H9 (cell line): ENCODE data around the gene EDDM3A. TPM values are rescaled to one million over a fixed set of nuclear protein-coding genes. Genes with fewer than 3 reads are reported as not detected.

Experiments
- DNase-seq: peaks from one replicate; pipeline ENCODE4 v3.0.0-alpha.2; 2017
- H2AFZ ChIP-seq: one replicate; pipeline ENCODE4 v1.6.1; 2013; ENCODE audit warnings: mild to moderate bottlenecking, low read length, control low read depth, moderate library complexity
- H2AK5ac ChIP-seq: 2 replicates; pipeline ENCODE4 v1.6.1; 2013; ENCODE audit warnings: low read length, control low read depth, mixed read lengths; ENCODE audit not compliant: insufficient read length
- H2BK120ac ChIP-seq: one replicate; pipeline ENCODE4 v1.6.1; 2013; ENCODE audit warnings: low read depth, mild to moderate bottlenecking, low read length, control low read depth, inconsistent platforms; ENCODE audit not compliant: poor library complexity, severe bottlenecking
- H2BK12ac ChIP-seq: 2 replicates; pipeline ENCODE4 v1.6.1; 2013; ENCODE audit warnings: low read length, control low read depth, mixed read lengths, low read depth; ENCODE audit not compliant: insufficient read length
- H2BK15ac ChIP-seq: 2 replicates; pipeline ENCODE4 v1.6.1; 2013; ENCODE audit warnings: low read depth, low read length, control low read depth
- H2BK20ac ChIP-seq: one replicate; pipeline ENCODE4 v1.6.1; 2013; ENCODE audit warnings: low read depth, mild to moderate bottlenecking, low read length, control low read depth, inconsistent platforms; ENCODE audit not compliant: poor library complexity, severe bottlenecking
- H2BK5ac ChIP-seq: 2 replicates; pipeline ENCODE4 v1.6.1; 2013; ENCODE audit warnings: low read length, control low read depth, mixed read lengths; ENCODE audit not compliant: insufficient read length
- H3K14ac ChIP-seq: 2 replicates; pipeline ENCODE4 v1.6.1; 2013; ENCODE audit warnings: low read length, control low read depth; ENCODE audit not compliant: insufficient read depth
- H3K18ac ChIP-seq: 2 replicates; pipeline ENCODE4 v1.6.1; 2013; ENCODE audit warnings: low read depth, mild to moderate bottlenecking, mixed read lengths, low read length, control low read depth; ENCODE audit not compliant: insufficient read length
- H3K23ac ChIP-seq: 2 replicates; pipeline ENCODE4 v1.6.1; 2013; ENCODE audit warnings: low read length, control low read depth, mixed read lengths, low read depth; ENCODE audit not compliant: insufficient read length
- H3K23me2 ChIP-seq: 2 replicates; pipeline ENCODE4 v1.6.1; 2013; ENCODE audit warnings: low read depth, mild to moderate bottlenecking, mixed read lengths, low read length, control low read depth; ENCODE audit not compliant: insufficient read length, poor library complexity, severe bottlenecking
- H3K27ac ChIP-seq: 2 replicates; pipeline ENCODE4 v1.5.1; 2013; ENCODE audit warnings: low read length, control low read depth, mixed read lengths, low read depth; ENCODE audit not compliant: insufficient read length
- H3K27me3 ChIP-seq: 2 replicates; pipeline ENCODE4 v1.6.1; 2013; ENCODE audit warnings: low read length, control low read depth, inconsistent platforms; ENCODE audit not compliant: insufficient read depth
- H3K4ac ChIP-seq: 2 replicates; pipeline ENCODE4 v1.6.1; 2013; ENCODE audit warnings: low read depth, mild to moderate bottlenecking, control low read depth, inconsistent platforms, low read length, moderate library complexity
- H3K4me1 ChIP-seq: 2 replicates; pipeline ENCODE4 v1.6.1; 2013; ENCODE audit warnings: low read length, control low read depth, inconsistent platforms; ENCODE audit not compliant: insufficient read depth
- H3K4me2 ChIP-seq: 2 replicates; pipeline ENCODE4 v1.6.1; 2013; ENCODE audit warnings: low read length, control low read depth, mixed read lengths; ENCODE audit not compliant: insufficient read length, insufficient read depth
- H3K56ac ChIP-seq: 2 replicates; pipeline ENCODE4 v1.6.1; 2013; ENCODE audit warnings: low read depth, mild to moderate bottlenecking, mixed read lengths, low read length, control low read depth; ENCODE audit not compliant: insufficient read length
- H3K79me1 ChIP-seq: 2 replicates; pipeline ENCODE4 v1.6.1; 2013; ENCODE audit warnings: low read depth, mild to moderate bottlenecking, moderate library complexity, low read length, control low read depth, inconsistent platforms; ENCODE audit not compliant: insufficient read depth, poor library complexity, severe bottlenecking
- H3K79me2 ChIP-seq: 2 replicates; pipeline ENCODE4 v1.6.1; 2013; ENCODE audit warnings: low read length, control low read depth, inconsistent platforms; ENCODE audit not compliant: insufficient read depth
- H3K9ac ChIP-seq: 2 replicates; pipeline ENCODE4 v1.6.1; 2013; ENCODE audit warnings: low read length, control low read depth, mixed read lengths; ENCODE audit not compliant: insufficient read length; ENCODE audit errors: extremely low read depth
- H3K9me3 ChIP-seq: one replicate; pipeline ENCODE4 v1.6.1; 2013; ENCODE audit warnings: low read depth, low read length, inconsistent platforms; ENCODE audit not compliant: control insufficient read depth
- H3T11ph ChIP-seq: one replicate; pipeline ENCODE4 v1.6.1; 2013; ENCODE audit warnings: mild to moderate bottlenecking, low read length, control low read depth, inconsistent platforms
- H4K20me1 ChIP-seq: one replicate; pipeline ENCODE4 v1.6.1; 2013; ENCODE audit not compliant: control insufficient read depth, insufficient read length, insufficient read depth
- H4K5ac ChIP-seq: 2 replicates; pipeline ENCODE4 v1.6.1; 2013; ENCODE audit warnings: low read depth, mild to moderate bottlenecking, mixed read lengths, low read length, control low read depth; ENCODE audit not compliant: insufficient read length
- H4K8ac ChIP-seq: replicated peaks from 2 replicates; pipeline ENCODE4 v1.6.1; 2013; ENCODE audit warnings: low read length, control low read depth, mixed read lengths, low read depth; ENCODE audit not compliant: insufficient read length
- H4K91ac ChIP-seq: 2 replicates; pipeline ENCODE4 v1.6.1; 2013; ENCODE audit warnings: low read depth, mild to moderate bottlenecking, moderate library complexity, mixed read lengths, low read length, control low read depth; ENCODE audit not compliant: insufficient read length
- H3K27ac Mint-ChIP-seq, 3 experiments: 2 replicates in 2 of 3; 3 replicates in 1 of 3; pipeline ENCODE4 v1.8.0; 2020 to 2021; ENCODE audit warnings: mixed read lengths in 3 of 3, mild to moderate bottlenecking in 1 of 3, moderate library complexity in 1 of 3
- H3K27me3 Mint-ChIP-seq: 2 replicates; pipeline ENCODE4 v1.8.0; 2021; ENCODE audit warnings: low read depth, mild to moderate bottlenecking, moderate library complexity, mixed read lengths
- H3K36me3 Mint-ChIP-seq, 3 experiments: 2 replicates in 2 of 3; 3 replicates in 1 of 3; pipeline ENCODE4 v1.8.0; 2020 to 2021; ENCODE audit warnings: low read depth in 3 of 3, mixed read lengths in 3 of 3; ENCODE audit not compliant: insufficient read depth in 1 of 3
- H3K4me1 Mint-ChIP-seq, 2 experiments: 2 replicates each; pipeline ENCODE4 v1.8.0; 2020; ENCODE audit warnings: mixed read lengths in 2 of 2
- H3K4me3 Mint-ChIP-seq, 2 experiments: 2 replicates in 1 of 2; 3 replicates in 1 of 2; pipeline ENCODE4 v1.8.0; 2020 to 2021; ENCODE audit warnings: mild to moderate bottlenecking in 2 of 2, mixed read lengths in 2 of 2, moderate library complexity in 1 of 2
- H3K9me3 Mint-ChIP-seq, 2 experiments: 2 replicates in 1 of 2; 3 replicates in 1 of 2; pipeline ENCODE4 v1.8.0; 2020; ENCODE audit warnings: mild to moderate bottlenecking in 2 of 2, mixed read lengths in 2 of 2, moderate library complexity in 1 of 2
- CTCF ChIP-seq: fragments of 200-600 bp; sonication (generic); conservative IDR thresholded peaks from 3 replicates; pipeline ENCODE4 v1.8.0; 2021; ENCODE audit warnings: antibody characterized with exemption, mild to moderate bottlenecking
- WGBS: extraction: QIAGEN DNeasy Blood & Tissue Kit; methylation state at CpG from one replicate; pipeline ENCODE4 v1.1.7; 2013; ENCODE audit warnings: missing lambda C conversion rate, low lambda C conversion rate, mixed read lengths; ENCODE audit not compliant: insufficient read length; ENCODE audit errors: extremely low coverage; 5-methylcytosine and 5-hydroxymethylcytosine counted together
- total RNA-seq: library from RNA; stranded (reverse); gene quantifications from 2 replicates; pipeline ENCODE4 v1.2.1, GENCODE V29; 2021

EDDM3A gene
- total RNA-seq, 1 experiment from 2014 or later: not detected

GRCh38 chr14:20711685-20712084 lies 34.0 kb upstream of the EDDM3A start:
- Histone ChIP-seq H3K23me2 (no peaks in the 10 kb centered on the region), H3K9me3 (no peaks in the 10 kb centered on the region), H2BK15ac (no peak overlapping the region), H2AFZ (no peak overlapping the region), H3K4me2 (no peak overlapping the region), H2BK20ac (no peak overlapping the region), H4K91ac (no peak overlapping the region), H4K5ac (no peak overlapping the region), H3K9ac (no peak overlapping the region), H2BK120ac (no peak overlapping the region), H3K4me1 (no peaks in the 10 kb centered on the region; the same call in 1 of the 2 replicates), H4K8ac (no peak overlapping the region), H3K27ac (no peak overlapping the region), H2BK12ac (no peak overlapping the region), H3T11ph (no peak overlapping the region), H3K4ac (no peak overlapping the region), H3K23ac (no peak overlapping the region), H3K27me3 (no peaks in the 10 kb centered on the region), H3K14ac (no peak overlapping the region), H2AK5ac (no peak overlapping the region), H2BK5ac (no peak overlapping the region), H3K18ac (no peak overlapping the region), H3K56ac (no peak overlapping the region), H4K20me1 (no peaks in the 10 kb centered on the region), H3K79me1 (no peaks in the 10 kb centered on the region), H3K79me2 (no peaks in the 10 kb centered on the region)
- Mint-ChIP-seq H3K36me3 (peaks cover 0 to 6% (median 3%) of the 10 kb centered on the region in 3 experiments; a peak in 4 of 7 replicates), H3K27ac (no peak overlapping the region), H3K27me3 (no peaks in the 10 kb centered on the region; the same call in 1 of the 2 replicates), H3K4me3 (no peak overlapping the region), H3K9me3 (peaks cover 5 to 9% of the 10 kb centered on the region in 2 experiments), H3K4me1 (peaks cover 16% of the 10 kb centered on the region in 2 experiments)
- no peak for DNase-seq
- no peak for TF ChIP-seq CTCF
- no CpG with 5 or more reads among the region's 4 CpGs for WGBS
